IMR-90 (cell line): Measurements from ENCODE around the gene SLC5A11. TPM values are rescaled to one million over a fixed set of nuclear protein-coding genes. Genes with fewer than 3 reads are reported as not detected.

Source experiments
- ATAC-seq: fragments of 200-7000 bp; cut with Tn5 transposase; 2 replicates; pipeline ENCODE4 v1.9.1; 2020; ENCODE audit warnings: low read depth, mild to moderate bottlenecking, moderate library complexity
- BruUV-seq: library from RNA; stranded (reverse); fragments of 400-500 nt; replicated peaks from 2 replicates; lab custom pipeline; 2021; lab: Mats Ljungman, UMichigan
- CTCF ChIA-PET: fragments of 300-600 bp; formaldehyde crosslinking; extraction: SDS; loops from one replicate; lab custom pipeline; 2021; ENCODE audit warnings: antibody characterized with exemption; lab: Yijun Ruan, JAX
- POLR2A ChIA-PET: fragments of 300-600 bp; sonication (Branson Sonifier 250); formaldehyde crosslinking; loops from one replicate; lab custom pipeline; 2022; ENCODE audit warnings: antibody characterized with exemption; ENCODE audit not compliant: unreplicated experiment; lab: Charles Lee
- DNase-seq: peaks from one replicate; pipeline ENCODE4 v3.0.0; 2013
- H2AFZ ChIP-seq: replicated peaks from 2 replicates; pipeline ENCODE3; 2013; ENCODE audit warnings: low read length, mild to moderate bottlenecking; ENCODE audit not compliant: poor library complexity
- H2AK5ac ChIP-seq: 2 replicates; pipeline ENCODE4 v1.6.1; 2013; ENCODE audit warnings: low read depth, low read length, inconsistent platforms
- H2AK9ac ChIP-seq: replicated peaks from 2 replicates; pipeline ENCODE3; 2013; ENCODE audit warnings: mild to moderate bottlenecking, low read depth, low read length, moderate library complexity; ENCODE audit not compliant: poor library complexity
- H2BK120ac ChIP-seq: 2 replicates; pipeline ENCODE4 v1.6.1; 2013; ENCODE audit warnings: low read depth, low read length, inconsistent platforms
- H2BK15ac ChIP-seq: 3 replicates; pipeline ENCODE4 v1.6.1; 2013; ENCODE audit warnings: low read depth, low read length, inconsistent platforms
- H2BK20ac ChIP-seq: 2 replicates; pipeline ENCODE4 v1.6.1; 2013; ENCODE audit warnings: low read depth, mild to moderate bottlenecking, inconsistent platforms, low read length, moderate library complexity
- H2BK5ac ChIP-seq: 2 replicates; pipeline ENCODE4 v1.6.1; 2013; ENCODE audit warnings: mild to moderate bottlenecking, low read depth, low read length, inconsistent platforms; ENCODE audit not compliant: poor library complexity, severe bottlenecking
- H3K14ac ChIP-seq: replicated peaks from 2 replicates; pipeline ENCODE4 v1.6.1; 2013; ENCODE audit warnings: low read depth, low read length, inconsistent platforms
- H3K18ac ChIP-seq: 2 replicates; pipeline ENCODE4 v1.6.1; 2013; ENCODE audit warnings: low read depth, low read length, control low read depth
- H3K23ac ChIP-seq: 2 replicates; pipeline ENCODE4 v1.6.1; 2013; ENCODE audit warnings: low read depth, low read length, inconsistent platforms
- H3K27ac ChIP-seq: 2 replicates; pipeline ENCODE4 v1.5.1; 2013; ENCODE audit warnings: mild to moderate bottlenecking, control low read depth, low read length; ENCODE audit not compliant: insufficient read depth
- H3K27me3 ChIP-seq: 2 replicates; pipeline ENCODE4 v1.6.1; 2013; ENCODE audit warnings: low read length; ENCODE audit not compliant: control insufficient read depth, insufficient read depth
- H3K36me3 ChIP-seq: 2 replicates; pipeline ENCODE4 v1.6.1; 2013; ENCODE audit warnings: low read length, mixed read lengths; ENCODE audit not compliant: control insufficient read depth, insufficient read depth
- H3K4ac ChIP-seq: 2 replicates; pipeline ENCODE4 v1.6.1; 2013; ENCODE audit warnings: low read depth, low read length, inconsistent platforms
- H3K4me1 ChIP-seq: 2 replicates; pipeline ENCODE4 v1.6.1; 2013; ENCODE audit warnings: low read length, mixed read lengths; ENCODE audit not compliant: control insufficient read depth, insufficient read depth
- H3K4me2 ChIP-seq: 2 replicates; pipeline ENCODE4 v1.6.1; 2013; ENCODE audit warnings: low read depth, mild to moderate bottlenecking, control low read depth, low read length, moderate library complexity
- H3K4me3 ChIP-seq: 2 replicates; pipeline ENCODE4 v1.5.1; 2013; ENCODE audit warnings: low read depth, mild to moderate bottlenecking, control low read depth, low read length, moderate library complexity; ENCODE audit not compliant: insufficient read depth
- H3K56ac ChIP-seq: 2 replicates; pipeline ENCODE4 v1.6.1; 2013; ENCODE audit warnings: low read length, inconsistent platforms; ENCODE audit not compliant: insufficient read depth; ENCODE audit errors: extremely low read depth
- H3K79me1 ChIP-seq, 2 experiments: 2 replicates each; pipeline ENCODE4 v1.6.1; 2013; ENCODE audit warnings: low read length in 2 of 2, inconsistent platforms in 1 of 2, low read depth in 1 of 2
- H3K9ac ChIP-seq: 2 replicates; pipeline ENCODE4 v1.6.1; 2013; ENCODE audit warnings: low read depth, low read length, control low read depth
- H3K9me1 ChIP-seq: 2 replicates; pipeline ENCODE4 v1.6.1; 2013; ENCODE audit warnings: low read length, inconsistent platforms; ENCODE audit not compliant: insufficient read depth
- H3K9me3 ChIP-seq: 2 replicates; pipeline ENCODE4 v1.6.1; 2013; ENCODE audit warnings: low read length; ENCODE audit not compliant: control insufficient read depth, insufficient read depth
- H4K20me1 ChIP-seq: 2 replicates; pipeline ENCODE4 v1.6.1; 2013; ENCODE audit warnings: low read length, inconsistent platforms; ENCODE audit not compliant: insufficient read depth
- H4K5ac ChIP-seq: 2 replicates; pipeline ENCODE4 v1.6.1; 2013; ENCODE audit warnings: mild to moderate bottlenecking, low read depth, low read length, control low read depth
- H4K8ac ChIP-seq, 2 experiments: 2 replicates each; pipeline ENCODE4 v1.6.1; 2013; ENCODE audit warnings: low read depth in 2 of 2, low read length in 2 of 2, control low read depth in 1 of 2, inconsistent platforms in 1 of 2
- H4K91ac ChIP-seq: 2 replicates; pipeline ENCODE4 v1.6.1; 2013; ENCODE audit warnings: low read depth, low read length, inconsistent platforms; ENCODE audit not compliant: insufficient read depth
- BHLHE40 ChIP-seq: fragments of 150-350 bp; IDR thresholded peaks from 2 replicates; pipeline ENCODE4 v1.6.1; 2016; ENCODE audit warnings: mild to moderate bottlenecking, low read depth, low read length
- CEBPB ChIP-seq: IDR thresholded peaks from 2 replicates; pipeline ENCODE4 v1.6.1; 2012; ENCODE audit warnings: low read depth, low read length, improper control_type of control experiment
- CHD1 ChIP-seq: IDR thresholded peaks from 2 replicates; pipeline ENCODE4 v1.6.1; 2012; ENCODE audit warnings: low read depth, low read length, improper control_type of control experiment
- CTCF ChIP-seq: conservative IDR thresholded peaks from 2 replicates; pipeline ENCODE4 v1.5.1; 2012; ENCODE audit warnings: mild to moderate bottlenecking, low read depth, low read length, improper control_type of control experiment
- ELK1 ChIP-seq: fragments of 150-350 bp; IDR thresholded peaks from 2 replicates; pipeline ENCODE4 v1.6.1; 2016; ENCODE audit warnings: low read depth, mild to moderate bottlenecking, low read length, moderate library complexity, borderline replicate concordance
- FOS ChIP-seq: fragments of 150-350 bp; IDR thresholded peaks from 2 replicates; pipeline ENCODE4 v1.6.1; 2016; ENCODE audit warnings: low read depth, low read length
- MAFK ChIP-seq: IDR thresholded peaks from 2 replicates; pipeline ENCODE4 v1.6.1; 2012; ENCODE audit warnings: low read depth, low read length, improper control_type of control experiment
- MAZ ChIP-seq: IDR thresholded peaks from 2 replicates; pipeline ENCODE4 v1.6.1; 2012; ENCODE audit warnings: low read depth, mild to moderate bottlenecking, low read length, improper control_type of control experiment, moderate library complexity, borderline replicate concordance
- MXI1 ChIP-seq: IDR thresholded peaks from 2 replicates; pipeline ENCODE4 v1.6.1; 2012; ENCODE audit warnings: low read depth, mild to moderate bottlenecking, low read length, moderate library complexity, borderline replicate concordance
- NFE2L2 ChIP-seq: fragments of 150-350 bp; IDR thresholded peaks from 2 replicates; pipeline ENCODE4 v1.6.1; 2016; ENCODE audit warnings: low read depth, mild to moderate bottlenecking, low read length
- POLR2A ChIP-seq: IDR thresholded peaks from 2 replicates; pipeline ENCODE4 v1.6.1; 2012; ENCODE audit warnings: mild to moderate bottlenecking, low read depth, low read length
- RAD21 ChIP-seq: IDR thresholded peaks from 2 replicates; pipeline ENCODE4 v1.6.1; 2012; ENCODE audit warnings: low read length, improper control_type of control experiment
- RCOR1 ChIP-seq: IDR thresholded peaks from 2 replicates; pipeline ENCODE4 v1.6.1; 2012; ENCODE audit warnings: mild to moderate bottlenecking, low read length, improper control_type of control experiment; ENCODE audit not compliant: insufficient replicate concordance
- RFX5 ChIP-seq: IDR thresholded peaks from 2 replicates; pipeline ENCODE4 v1.8.0; 2012; ENCODE audit warnings: low read depth, mild to moderate bottlenecking, low read length, moderate library complexity
- SMC3 ChIP-seq: fragments of 150-350 bp; IDR thresholded peaks from 2 replicates; pipeline ENCODE4 v1.6.1; 2016; ENCODE audit warnings: low read depth, mild to moderate bottlenecking, antibody characterized with exemption, low read length, moderate library complexity
- USF2 ChIP-seq: fragments of 150-350 bp; IDR thresholded peaks from 2 replicates; pipeline ENCODE4 v1.6.1; 2017; ENCODE audit warnings: mild to moderate bottlenecking, antibody characterized with exemption, low read length, low read depth
- WGBS, 2 experiments: methylation state at CpG; one replicate each; pipeline versions ENCODE4 v1.1.5 to v1.1.7; 2013; ENCODE audit warnings: missing lambda C conversion rate in 2 of 2; ENCODE audit not compliant: insufficient read length in 1 of 2; ENCODE audit errors: extremely low coverage in 2 of 2; 5-methylcytosine and 5-hydroxymethylcytosine counted together
- dilution Hi-C: fragments of 300-500 bp; cut with HindIII; formaldehyde crosslinking; loops from one replicate; pipeline ENCODE4 v1.14.3; 2018; ENCODE audit warnings: low sequenced_read_pairs; ENCODE audit not compliant: unreplicated experiment
- in situ Hi-C: fragments of 300-500 bp; cut with MboI; formaldehyde crosslinking; loops from 3 replicates; pipeline ENCODE4 v1.14.3; 2019; ENCODE audit warnings: low sequenced_read_pairs, inconsistent platforms, mixed read lengths
- intact Hi-C: fragments of 100-400 bp; cut with micrococcal nuclease; formaldehyde crosslinking; loops from 2 replicates; pipeline ENCODE4 v1.10.0; 2022
- polyA plus RNA-seq, 3 experiments: library from polyadenylated mRNA; depleted of rRNA; stranded (reverse); fragments of >200 nt; gene quantifications; 2 replicates each; pipeline ENCODE4 v1.2.3, GENCODE V29; 2012; ENCODE audit warnings: low replicate concordance in 1 of 3
- total RNA-seq: library from RNA; depleted of rRNA; stranded (reverse); fragments of >200 nt; gene quantifications from 2 replicates; pipeline ENCODE4 v1.2.3, GENCODE V29; 2012

The SLC5A11 gene
- total and polyA plus RNA-seq, 2 of the 4 experiments (the other 2 are of a cell fraction) = under 0.01 TPM; not detected in 1

- no peaks in the 10 kb centered on the region for H3K4me1 ChIP-seq
- in situ Hi-C loops (no loop called here), dilution Hi-C loops (no loop called here), intact Hi-C loops (no loop called here)
- no peak overlapping the region for H3K14ac ChIP-seq
- H3K36me3 ChIP-seq = no peaks in the 10 kb centered on the region
- H4K5ac ChIP-seq = no peak overlapping the region
- no peaks in the 10 kb centered on the region for H4K20me1 ChIP-seq
- DNase-seq (no peak), ATAC-seq (no peak)
- H2AK5ac ChIP-seq = no peak overlapping the region
- BruUV-seq = no TSS peak
- WGBS, 2 experiments = no CpG with 5 or more reads among the region's 2 CpGs
- no peak overlapping the region for H3K23ac ChIP-seq
- no peak overlapping the region for H2BK5ac ChIP-seq
- H3K9ac ChIP-seq = no peak overlapping the region
- H3K27ac ChIP-seq = no peak overlapping the region
- no peaks in the 10 kb centered on the region for H3K79me1 ChIP-seq
- H2AFZ ChIP-seq = no peak overlapping the region
- no peaks in the 10 kb centered on the region for H3K9me3 ChIP-seq
- H3K9me1 ChIP-seq = no peaks in the 10 kb centered on the region
- POLR2A ChIA-PET = no interaction called here
- H2BK20ac ChIP-seq = no peak overlapping the region
- H4K91ac ChIP-seq = no peak overlapping the region
- no peak overlapping the region for H3K4me2 ChIP-seq
- no peak overlapping the region for H3K56ac ChIP-seq
- CTCF ChIA-PET = no interaction called here
- no peak overlapping the region for H3K18ac ChIP-seq
- H2BK15ac ChIP-seq = no peak overlapping the region
- H2AK9ac ChIP-seq = no peak overlapping the region
- no peak overlapping the region for H3K4ac ChIP-seq
- no peak overlapping the region for H4K8ac ChIP-seq
- H3K27me3 ChIP-seq = peaks cover 8% of the 10 kb centered on the region
- H2BK120ac ChIP-seq = no peak overlapping the region
- TF ChIP-seq SMC3 (no peak), CHD1 (no peak), MXI1 (no peak), FOS (no peak), BHLHE40 (no peak), RFX5 (no peak), CTCF (no peak), RAD21 (no peak), MAFK (no peak), RCOR1 (no peak), POLR2A (no peak), USF2 (no peak), ELK1 (no peak), CEBPB (no peak), MAZ (no peak), NFE2L2 (no peak)
- no peak overlapping the region for H3K4me3 ChIP-seq
Measured at GRCh38 chr16:24873028-24873427, 27.3 kb downstream of the SLC5A11 start.
